Measurements from ENCODE around the gene SMC3.

GRCh38 chr10:110638319-110638718 is 70.8 kb downstream of the SMC3 start:
- TF ChIP-seq CTCF (conservative IDR thresholded peaks at IDR 0.05; ENCODE audit: low read length) (no peak), EZH2phosphoT487 (IDR thresholded peaks at IDR 0.05; ENCODE audit: borderline replicate concordance, low read depth, low read length) (no peak)

Measured in OCI-LY7 (cell line).